ENCODE results near the gene PHKB. TPM values are rescaled to one million over a fixed set of nuclear protein-coding genes. Genes with fewer than 3 reads are reported as not detected.
A peak's percentile ranks its signal among the peaks of the same experiment; 100 is the strongest.

Gene PHKB
- total RNA-seq, 2 donors from 2014 or later: 56.2 to 59.5 TPM

GRCh38 chr16:47732122-47732521 is 271.0 kb downstream of the PHKB start:
- Mint-ChIP-seq H3K4me3 (no peak overlapping the region), H3K27me3 (peaks cover 11% of the 10 kb centered on the region), H3K36me3 (ENCODE audit: low read depth) (peaks cover 2% of the 10 kb centered on the region), H3K27ac (no peak overlapping the region), H3K4me1 (peaks cover 6% of the 10 kb centered on the region)
- H3K9me3 ChIP-seq (ENCODE audit: control insufficient read depth, low read length, poor library complexity, severe bottlenecking): no peaks in the 10 kb centered on the region
- ATAC-seq (no peak), DNase-seq (no peak)

- H3K27me3 Mint-ChIP-seq: peaks cover 11% of the 10 kb centered on the region
- H3K4me1 Mint-ChIP-seq: peaks cover 6% of the 10 kb centered on the region
- H3K4me3 Mint-ChIP-seq: no peak overlapping the region
- peaks cover 2% of the 10 kb centered on the region for H3K36me3 Mint-ChIP-seq (ENCODE audit: low read depth)
- no peak overlapping the region for H3K27ac Mint-ChIP-seq
- H3K9me3 ChIP-seq (ENCODE audit: control insufficient read depth, low read length, poor library complexity, severe bottlenecking): no peaks in the 10 kb centered on the region
- ATAC-seq (no peak), DNase-seq (no peak)
Observed at GRCh38 chr16:47732523-47733111, 271.5 kb downstream of the PHKB start.

DNA sequence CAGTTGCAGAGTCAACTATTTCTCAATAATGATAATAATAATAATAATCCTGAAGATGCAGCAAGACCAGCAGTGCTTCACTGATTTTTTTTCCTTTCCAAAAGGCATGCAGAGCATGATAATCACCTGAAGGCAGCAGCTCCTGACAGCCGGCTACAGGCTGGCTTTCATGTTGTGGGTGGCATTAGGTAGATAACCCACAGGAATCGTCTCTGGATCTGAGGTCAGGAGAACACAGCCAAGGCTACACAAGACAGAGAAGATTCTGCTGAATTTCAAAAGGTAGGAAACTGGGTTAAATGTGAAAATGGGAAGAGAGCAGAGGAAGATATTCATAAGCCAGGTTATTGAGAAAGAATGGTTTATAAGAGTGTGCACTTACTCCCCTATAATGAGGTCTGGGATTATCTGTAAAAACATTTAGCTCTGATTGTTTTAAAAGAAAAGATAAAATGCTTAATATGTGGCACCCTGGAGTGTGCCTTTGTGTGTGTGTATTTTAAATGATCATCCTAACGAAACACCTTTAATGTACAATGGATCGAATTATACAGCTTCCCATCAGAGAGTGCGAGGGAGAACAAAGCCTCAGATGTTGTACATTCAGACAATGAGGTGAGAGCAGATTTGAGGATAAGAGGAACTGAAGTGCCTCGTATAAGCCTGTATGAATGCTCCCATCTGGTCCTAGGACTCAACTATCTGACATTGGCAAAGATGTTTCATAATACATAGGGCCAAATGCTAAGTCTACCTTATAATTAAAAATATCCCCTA is 273.1 kb downstream of the PHKB start:
- peaks cover 2% of the 10 kb centered on the region for H3K36me3 Mint-ChIP-seq (ENCODE audit: low read depth)
- DNase-seq: no peak
- H3K27ac Mint-ChIP-seq: no peak overlapping the region
- no peaks in the 10 kb centered on the region for H3K9me3 ChIP-seq (ENCODE audit: control insufficient read depth, low read length, poor library complexity, severe bottlenecking)
- H3K4me1 Mint-ChIP-seq: no peaks in the 10 kb centered on the region
- ATAC-seq: no peak
- peaks cover 11% of the 10 kb centered on the region for H3K27me3 Mint-ChIP-seq
- H3K4me3 Mint-ChIP-seq: peak overlapping the region; percentile 22

DNA sequence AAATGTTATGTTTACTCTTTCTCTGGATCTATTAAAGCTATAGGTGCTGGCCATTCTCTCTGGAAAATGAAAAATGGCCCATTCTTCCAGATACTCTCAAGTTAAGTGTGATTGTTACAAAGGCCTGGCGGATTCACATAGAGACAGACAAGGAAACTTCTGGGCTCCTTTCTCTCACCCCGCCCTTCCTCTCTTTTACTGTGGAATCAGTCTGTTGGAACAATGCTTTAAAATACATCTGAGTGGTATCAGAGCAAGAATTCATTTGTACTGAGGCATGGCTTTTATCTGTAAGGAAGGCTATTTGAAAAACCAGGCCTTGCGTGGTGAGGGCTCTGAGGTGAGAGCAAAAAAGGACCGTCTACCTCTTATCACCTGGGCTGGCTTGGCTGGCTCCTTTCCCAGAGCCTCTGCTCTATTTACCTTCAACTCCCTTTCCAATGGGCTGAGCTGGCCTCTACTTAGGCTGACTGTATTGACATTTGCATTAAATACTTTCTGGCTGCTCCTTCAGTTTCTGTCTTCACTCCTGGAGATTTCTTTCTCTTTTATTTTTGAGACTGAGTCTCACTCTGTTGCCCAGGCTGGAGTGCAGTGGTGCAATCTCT is 274.0 kb downstream of the PHKB start:
- H3K4me1 Mint-ChIP-seq: no peaks in the 10 kb centered on the region
- no peak for ATAC-seq
- no peak overlapping the region for H3K4me3 Mint-ChIP-seq
- no peak overlapping the region for H3K27ac Mint-ChIP-seq
- peaks cover 2% of the 10 kb centered on the region for H3K36me3 Mint-ChIP-seq (ENCODE audit: low read depth)
- no peak for DNase-seq
- peaks cover 6% of the 10 kb centered on the region for H3K27me3 Mint-ChIP-seq
- no peaks in the 10 kb centered on the region for H3K9me3 ChIP-seq (ENCODE audit: control insufficient read depth, low read length, poor library complexity, severe bottlenecking)

GRCh38 chr16:47750371-47750770 is 289.2 kb downstream of the PHKB start:
- Mint-ChIP-seq H3K27ac (no peak overlapping the region), H3K27me3 (peaks cover 20% of the 10 kb centered on the region), H3K4me3 (no peak overlapping the region), H3K36me3 (ENCODE audit: low read depth) (no peaks in the 10 kb centered on the region), H3K4me1 (no peaks in the 10 kb centered on the region)
- DNase-seq: no peak
- ATAC-seq: no peak
- no peaks in the 10 kb centered on the region for H3K9me3 ChIP-seq (ENCODE audit: control insufficient read depth, low read length, poor library complexity, severe bottlenecking)

Other genes with a start within 250 kb of the PHKB start
- 10 to 100 TPM; 27.6 to 29.5 TPM for gene ITFG1, start 268 bp upstream of the PHKB start, total RNA-seq

Measured in T-helper 17 cell (primary cell).